ENCODE measurements around the gene C4orf50.
"Not testable (repeated sequence)": the region's sequence is repeated elsewhere in the genome, so short reads cannot be mapped to it uniquely, and the experiment has no call there.

Gene C4orf50

GRCh38 chr4:5955201-5955821 lies 62.9 kb downstream of the C4orf50 start:
- Mint-ChIP-seq H3K27me3 (ENCODE audit: low read depth) (peaks cover 35% of the 10 kb centered on the region), H3K4me3 (no peak overlapping the region), H3K36me3 (ENCODE audit: low read depth) (no peaks in the 10 kb centered on the region), H3K27ac (no peak overlapping the region), H3K9me3 (no peaks in the 10 kb centered on the region), H3K4me1 (peaks cover 33% of the 10 kb centered on the region)
- TF ChIP-seq CTCF (IDR thresholded peaks at IDR 0.05; ENCODE audit: unreplicated experiment in 3 of 3): no peak

DNA sequence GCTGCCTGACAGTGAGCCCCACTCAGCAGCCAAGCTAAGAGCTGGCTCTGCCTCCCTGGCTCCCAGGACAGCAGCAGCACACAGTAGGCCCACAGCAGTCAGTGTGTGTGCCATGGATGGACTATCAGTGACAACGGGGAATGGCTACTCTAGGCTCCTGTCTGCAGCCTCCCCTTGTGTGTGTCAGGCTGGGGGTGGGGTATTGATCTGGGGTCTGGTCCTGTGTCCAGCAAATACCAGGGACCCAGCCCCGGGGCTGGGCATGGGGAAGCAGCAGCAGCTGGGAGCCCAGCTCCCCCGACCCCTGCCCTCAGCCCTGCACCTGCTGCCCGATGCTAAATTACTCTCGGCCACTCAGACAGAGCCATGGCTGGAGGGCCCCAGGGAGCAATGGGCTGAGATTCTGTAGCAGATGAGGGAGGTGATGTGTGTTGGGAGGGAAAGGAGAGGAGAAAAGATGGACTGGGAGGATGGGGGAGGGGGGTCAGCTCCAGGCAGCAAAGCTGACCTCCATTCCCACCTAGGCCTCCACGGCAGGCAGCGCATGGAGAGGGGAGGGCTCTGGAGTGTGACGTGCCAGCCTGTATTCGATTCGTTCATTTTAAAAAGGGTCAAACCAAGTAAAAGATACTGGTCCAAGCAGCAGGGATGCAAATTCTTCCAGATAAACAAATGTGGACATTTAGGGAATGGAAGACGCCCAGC lies 64.0 kb downstream of the C4orf50 start:
- H3K4me3 Mint-ChIP-seq: no peak overlapping the region
- no peak for TF ChIP-seq CTCF (IDR thresholded peaks at IDR 0.05; ENCODE audit: unreplicated experiment in 3 of 3)
- peaks cover 28% of the 10 kb centered on the region for H3K27me3 Mint-ChIP-seq (ENCODE audit: low read depth)
- H3K9me3 Mint-ChIP-seq: no peaks in the 10 kb centered on the region
- no peak overlapping the region for H3K27ac Mint-ChIP-seq
- H3K36me3 Mint-ChIP-seq (ENCODE audit: low read depth): no peaks in the 10 kb centered on the region
- H3K4me1 Mint-ChIP-seq: peaks cover 30% of the 10 kb centered on the region

DNA sequence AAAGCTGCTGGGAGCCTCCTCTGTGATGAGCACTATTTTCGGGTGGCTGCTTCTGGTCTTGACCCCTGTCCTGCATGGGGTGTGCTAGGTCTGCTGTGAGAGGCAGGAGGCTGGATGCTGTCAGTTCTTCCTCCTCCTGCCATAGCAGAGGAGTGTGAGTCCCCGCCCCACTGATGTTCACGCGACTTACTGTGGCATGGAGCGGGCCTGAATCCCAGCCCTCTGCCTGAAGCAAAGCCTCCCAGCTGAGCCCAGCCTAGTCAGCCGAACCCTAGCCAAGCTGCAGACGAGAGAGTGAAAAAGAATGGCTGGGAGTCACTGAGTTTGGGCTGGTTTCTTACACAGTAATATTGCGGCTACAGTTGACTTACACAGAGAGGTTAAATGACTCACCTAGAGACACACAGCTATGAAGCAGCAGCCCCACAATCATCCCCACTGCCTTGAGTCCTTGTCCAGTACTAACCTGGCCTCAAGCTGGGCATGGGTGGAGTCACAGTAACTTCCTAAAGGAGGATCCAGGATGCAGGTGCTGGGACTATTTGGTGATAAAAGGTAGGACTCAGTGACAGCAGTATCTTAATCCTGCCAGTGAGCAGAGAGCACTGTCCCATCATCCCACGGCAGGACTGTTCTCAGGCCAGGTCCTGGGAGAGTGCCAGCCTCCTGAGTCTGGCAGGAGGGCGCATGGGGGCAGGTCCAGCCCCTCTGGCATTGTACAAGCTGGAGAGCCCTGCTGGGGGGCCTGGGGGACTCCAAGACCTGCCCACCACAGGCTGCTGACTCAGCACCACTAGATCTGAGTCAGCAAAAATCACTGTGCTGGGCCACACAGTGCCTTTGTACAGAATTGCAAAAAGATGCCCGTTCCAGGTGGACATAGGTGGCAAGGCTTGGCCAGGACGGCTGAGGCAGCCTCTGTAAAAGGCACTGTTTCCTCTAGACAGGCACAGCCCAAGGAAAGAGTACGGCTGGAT lies 65.0 kb downstream of the C4orf50 start:
- Mint-ChIP-seq H3K27ac (no peak overlapping the region), H3K36me3 (ENCODE audit: low read depth) (no peaks in the 10 kb centered on the region), H3K4me1 (peaks cover 20% of the 10 kb centered on the region), H3K4me3 (no peak overlapping the region), H3K9me3 (no peaks in the 10 kb centered on the region), H3K27me3 (ENCODE audit: low read depth) (peaks cover 23% of the 10 kb centered on the region)
- no peak for TF ChIP-seq CTCF (IDR thresholded peaks at IDR 0.05; ENCODE audit: unreplicated experiment in 3 of 3)

DNA sequence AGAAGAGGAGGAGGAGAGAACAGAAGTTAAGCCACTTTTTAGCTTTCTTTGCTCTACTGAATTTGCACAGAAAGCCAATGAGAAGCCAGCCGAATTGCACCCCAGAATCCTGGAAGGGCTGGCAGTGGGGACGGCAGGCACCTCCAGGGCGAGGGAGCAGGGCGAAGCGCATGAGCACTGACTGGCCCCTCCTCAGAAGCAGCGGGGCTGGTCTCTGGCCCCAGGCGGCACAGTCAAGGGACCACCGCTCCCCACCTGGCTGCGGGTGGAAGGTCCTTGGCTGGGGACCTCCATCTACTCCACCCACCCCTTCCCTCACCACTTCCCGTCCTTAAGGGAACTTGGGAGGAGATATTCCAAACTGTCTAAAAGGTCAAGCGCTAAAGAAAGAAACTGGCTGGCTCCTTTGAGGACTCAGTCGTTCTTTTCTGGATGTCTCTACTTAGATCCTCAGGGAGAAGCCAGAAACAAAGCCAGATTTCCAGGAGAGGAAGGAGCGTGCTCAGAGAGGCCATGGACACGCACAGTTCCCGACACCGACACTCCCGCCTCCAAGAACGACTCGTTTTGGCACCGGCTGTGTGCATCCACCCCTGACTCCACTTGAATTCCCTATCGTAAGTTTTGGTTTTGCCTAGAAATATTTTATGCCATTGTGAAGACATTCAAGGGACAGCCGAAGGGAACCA lies 65.8 kb downstream of the C4orf50 start:
- H3K4me1 Mint-ChIP-seq: peaks cover 20% of the 10 kb centered on the region
- H3K36me3 Mint-ChIP-seq (ENCODE audit: low read depth): no peaks in the 10 kb centered on the region
- no peaks in the 10 kb centered on the region for H3K9me3 Mint-ChIP-seq
- no peak overlapping the region for H3K4me3 Mint-ChIP-seq
- no peak overlapping the region for H3K27ac Mint-ChIP-seq
- no peak for TF ChIP-seq CTCF (IDR thresholded peaks at IDR 0.05; ENCODE audit: unreplicated experiment in 3 of 3)
- peaks cover 21% of the 10 kb centered on the region for H3K27me3 Mint-ChIP-seq (ENCODE audit: low read depth)

DNA sequence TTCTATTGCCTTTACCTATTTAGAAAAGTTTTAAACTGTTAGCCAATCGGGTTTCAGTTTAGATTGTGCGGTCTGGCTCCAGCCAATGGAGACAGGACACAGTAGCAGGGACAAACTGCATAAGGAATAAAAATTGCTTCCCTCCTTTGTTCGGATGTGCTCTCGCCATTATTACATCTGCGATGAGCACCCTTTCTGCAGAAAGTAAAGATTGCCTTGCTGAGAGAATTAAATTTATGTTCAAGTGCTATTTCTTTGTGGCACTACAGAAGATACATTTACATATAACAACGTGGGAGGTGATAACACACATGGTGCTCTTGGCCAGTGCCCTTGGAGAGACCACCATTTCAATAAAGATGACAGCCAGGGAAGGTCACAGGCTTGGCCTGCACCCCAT lies 71.6 kb downstream of the C4orf50 start:
- Mint-ChIP-seq H3K27ac (peak overlapping the region in 2 of 3 experiments; percentile 21 to 31), H3K4me1 (peaks cover 12% of the 10 kb centered on the region)
- H3K27me3 Mint-ChIP-seq (ENCODE audit: low read depth); H3K36me3 Mint-ChIP-seq (ENCODE audit: low read depth); H3K4me3 Mint-ChIP-seq; H3K9me3 Mint-ChIP-seq: not testable (repeated sequence)

DNA sequence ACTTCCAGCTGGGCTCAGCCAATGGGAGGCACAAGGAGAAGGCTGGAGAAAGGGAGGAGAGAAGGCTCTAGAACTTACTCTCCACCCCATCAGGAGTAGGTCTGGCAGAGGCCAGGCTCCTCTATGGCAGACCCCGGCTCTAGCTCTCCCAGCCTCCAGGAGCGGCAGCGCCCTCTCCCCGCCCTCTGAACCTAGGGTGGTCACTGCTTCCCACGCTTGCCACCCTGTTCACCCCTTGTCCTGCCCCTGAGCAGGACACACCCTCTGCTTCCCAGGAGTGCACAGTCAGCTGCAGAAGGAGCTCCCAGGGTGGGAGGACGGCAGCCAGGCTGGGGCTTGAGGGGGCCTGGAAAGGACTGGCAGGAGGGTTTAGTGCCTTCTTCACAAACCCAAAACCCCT lies 72.3 kb downstream of the C4orf50 start:
- TF ChIP-seq CTCF (IDR thresholded peaks at IDR 0.05; ENCODE audit: unreplicated experiment in 3 of 3): no peak
- H3K9me3 Mint-ChIP-seq: peaks cover 6% of the 10 kb centered on the region

More for the DNA sequence above, 72.3 kb downstream of the C4orf50 start:
- peaks cover 8% of the 10 kb centered on the region for H3K27me3 Mint-ChIP-seq (ENCODE audit: low read depth)
- H3K4me1 Mint-ChIP-seq: peaks cover 16% of the 10 kb centered on the region
- no peak overlapping the region for H3K27ac Mint-ChIP-seq
- no peaks in the 10 kb centered on the region for H3K36me3 Mint-ChIP-seq (ENCODE audit: low read depth)
- no peak overlapping the region for H3K4me3 Mint-ChIP-seq

All from nephron (organoid).